Osteocyte (in vitro differentiated cells): ENCODE results near the gene MAP4K3. TPM values are rescaled to one million over a fixed set of nuclear protein-coding genes. Genes with fewer than 3 reads are reported as not detected.

Source experiments
- DNase-seq: peaks from one replicate; pipeline ENCODE4 v3.0.0; 2021; ENCODE audit warnings: mixed read lengths; ENCODE audit not compliant: unreplicated experiment; ENCODE audit errors: extremely low spot score
- H3K27ac Mint-ChIP-seq: one replicate; pipeline ENCODE4 v1.8.0; 2021; ENCODE audit warnings: mild to moderate bottlenecking, mixed read lengths; ENCODE audit not compliant: unreplicated experiment
- H3K27me3 Mint-ChIP-seq: one replicate; pipeline ENCODE4 v1.8.0; 2021; ENCODE audit warnings: mixed read lengths; ENCODE audit not compliant: unreplicated experiment
- H3K36me3 Mint-ChIP-seq: one replicate; pipeline ENCODE4 v1.8.0; 2021; ENCODE audit warnings: mixed read lengths; ENCODE audit not compliant: unreplicated experiment
- H3K4me1 Mint-ChIP-seq: one replicate; pipeline ENCODE4 v1.8.0; 2021; ENCODE audit warnings: mixed read lengths; ENCODE audit not compliant: unreplicated experiment
- H3K4me3 Mint-ChIP-seq: one replicate; pipeline ENCODE4 v1.8.0; 2021; ENCODE audit warnings: mild to moderate bottlenecking, moderate library complexity, mixed read lengths; ENCODE audit not compliant: unreplicated experiment
- H3K9me3 Mint-ChIP-seq: one replicate; pipeline ENCODE4 v1.8.0; 2021; ENCODE audit warnings: mixed read lengths; ENCODE audit not compliant: unreplicated experiment
- total RNA-seq: library from RNA; stranded (reverse); gene quantifications from 2 replicates; pipeline ENCODE4 v1.2.1, GENCODE V29; 2021
- TF ChIP-seq, protein P1 (sequence below): fragments of 200-600 bp; sonication (generic); IDR thresholded peaks from 2 replicates; pipeline ENCODE4 v1.5.0; 2021; ENCODE audit warnings: antibody characterized with exemption, mild to moderate bottlenecking, moderate library complexity

MAP4K3 gene
- total RNA-seq, 1 donor from 2014 or later = 35.0 TPM

DNA sequence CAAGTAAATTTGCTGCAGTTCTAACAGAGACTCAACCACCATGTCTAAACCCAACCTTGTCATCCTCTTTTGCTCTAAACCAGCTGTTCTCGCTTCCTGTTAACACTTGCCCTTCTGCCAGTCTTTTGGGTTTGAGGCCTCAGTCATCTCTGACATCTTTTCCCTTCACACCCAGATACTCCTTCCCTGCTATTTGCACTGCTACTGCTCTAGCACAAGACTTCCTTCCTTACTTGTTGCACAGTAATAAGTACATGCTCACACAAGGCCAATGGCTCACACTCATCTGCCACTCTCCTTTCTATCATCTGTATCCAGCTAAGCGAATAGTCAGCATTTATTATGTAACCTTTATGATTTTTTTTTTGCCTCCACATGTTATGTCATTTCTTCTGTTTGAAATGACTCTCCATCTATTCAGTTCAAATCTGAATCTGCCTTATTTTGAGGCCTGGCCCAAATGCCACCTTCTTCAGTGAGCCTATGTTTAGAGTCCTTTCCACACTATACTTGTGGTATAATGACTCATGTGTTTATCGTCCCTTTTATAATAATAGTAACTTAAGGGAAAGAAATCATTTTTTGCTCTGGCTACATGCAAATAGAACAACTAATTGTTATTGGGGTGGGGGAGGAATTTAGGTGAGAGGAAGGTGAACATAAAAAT is 170.8 kb downstream of the MAP4K3 start:
- H3K4me1 Mint-ChIP-seq = peaks cover 5% of the 10 kb centered on the region
- H3K27ac Mint-ChIP-seq = no peak overlapping the region
- DNase-seq = no peak
- no peaks in the 10 kb centered on the region for H3K27me3 Mint-ChIP-seq
- TF ChIP-seq, protein P1, sequence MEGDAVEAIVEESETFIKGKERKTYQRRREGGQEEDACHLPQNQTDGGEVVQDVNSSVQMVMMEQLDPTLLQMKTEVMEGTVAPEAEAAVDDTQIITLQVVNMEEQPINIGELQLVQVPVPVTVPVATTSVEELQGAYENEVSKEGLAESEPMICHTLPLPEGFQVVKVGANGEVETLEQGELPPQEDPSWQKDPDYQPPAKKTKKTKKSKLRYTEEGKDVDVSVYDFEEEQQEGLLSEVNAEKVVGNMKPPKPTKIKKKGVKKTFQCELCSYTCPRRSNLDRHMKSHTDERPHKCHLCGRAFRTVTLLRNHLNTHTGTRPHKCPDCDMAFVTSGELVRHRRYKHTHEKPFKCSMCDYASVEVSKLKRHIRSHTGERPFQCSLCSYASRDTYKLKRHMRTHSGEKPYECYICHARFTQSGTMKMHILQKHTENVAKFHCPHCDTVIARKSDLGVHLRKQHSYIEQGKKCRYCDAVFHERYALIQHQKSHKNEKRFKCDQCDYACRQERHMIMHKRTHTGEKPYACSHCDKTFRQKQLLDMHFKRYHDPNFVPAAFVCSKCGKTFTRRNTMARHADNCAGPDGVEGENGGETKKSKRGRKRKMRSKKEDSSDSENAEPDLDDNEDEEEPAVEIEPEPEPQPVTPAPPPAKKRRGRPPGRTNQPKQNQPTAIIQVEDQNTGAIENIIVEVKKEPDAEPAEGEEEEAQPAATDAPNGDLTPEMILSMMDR = no peak
- H3K4me3 Mint-ChIP-seq = no peak overlapping the region
- H3K9me3 Mint-ChIP-seq = no peaks in the 10 kb centered on the region
- H3K36me3 Mint-ChIP-seq = peaks cover 27% of the 10 kb centered on the region

DNA sequence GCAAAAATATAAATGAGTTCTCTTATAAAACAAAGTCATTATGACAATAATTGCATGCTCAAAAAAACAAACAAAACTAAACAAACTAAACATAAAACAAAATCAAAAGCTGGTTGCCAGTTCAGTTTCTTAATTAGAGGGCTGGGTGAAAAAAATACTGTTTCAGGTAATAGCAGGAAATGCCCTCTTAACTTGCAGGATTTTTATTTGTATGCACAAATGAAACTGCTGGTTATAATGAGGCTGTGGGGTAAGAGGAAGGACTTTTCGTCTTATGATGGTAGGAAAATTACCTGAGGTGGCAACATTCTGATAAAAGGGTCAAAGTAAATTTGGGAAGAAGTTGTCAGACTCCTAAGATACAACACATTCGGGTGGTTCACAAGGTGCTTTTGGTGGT is 171.8 kb downstream of the MAP4K3 start:
- TF ChIP-seq, protein P1 = no peak
- Mint-ChIP-seq H3K27ac (no peak overlapping the region), H3K4me3 (no peak overlapping the region), H3K36me3 (peaks cover 33% of the 10 kb centered on the region), H3K4me1 (peaks cover 5% of the 10 kb centered on the region), H3K9me3 (no peaks in the 10 kb centered on the region), H3K27me3 (no peaks in the 10 kb centered on the region)
- no peak for DNase-seq

GRCh38 chr2:39264733-39265132 is 172.4 kb downstream of the MAP4K3 start:
- H3K4me1 Mint-ChIP-seq = peaks cover 5% of the 10 kb centered on the region
- no peaks in the 10 kb centered on the region for H3K9me3 Mint-ChIP-seq
- H3K4me3 Mint-ChIP-seq = no peak overlapping the region
- H3K36me3 Mint-ChIP-seq = peaks cover 33% of the 10 kb centered on the region
- no peaks in the 10 kb centered on the region for H3K27me3 Mint-ChIP-seq
- no peak overlapping the region for H3K27ac Mint-ChIP-seq
- DNase-seq = no peak
- TF ChIP-seq, protein P1 = no peak

DNA sequence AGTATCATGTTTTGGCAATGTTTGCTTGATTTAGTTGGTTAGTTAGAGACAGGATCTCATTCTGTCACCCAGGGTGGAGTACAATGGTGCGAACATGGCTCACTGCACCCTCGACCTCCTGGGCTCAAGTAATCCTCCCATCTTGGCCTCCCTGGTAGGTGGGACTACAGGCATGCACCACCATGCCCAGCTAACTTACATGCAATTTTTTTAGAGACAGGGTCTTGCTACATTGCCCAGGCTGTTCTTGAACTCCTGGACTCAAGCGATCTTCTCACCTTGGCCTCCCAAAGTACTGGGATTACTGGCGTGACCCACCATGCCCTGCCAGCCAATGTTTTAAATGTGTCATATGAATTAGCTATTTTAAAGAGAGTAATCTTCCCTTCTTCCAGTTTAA is 177.0 kb downstream of the MAP4K3 start:
- no peak overlapping the region for H3K27ac Mint-ChIP-seq
- H3K4me3 Mint-ChIP-seq = no peak overlapping the region
- H3K36me3 Mint-ChIP-seq = peaks cover 38% of the 10 kb centered on the region

GRCh38 chr2:39256040-39256439 is 181.0 kb downstream of the MAP4K3 start:
- Mint-ChIP-seq H3K4me1 (no peaks in the 10 kb centered on the region), H3K9me3 (peaks cover 5% of the 10 kb centered on the region), H3K27ac (no peak overlapping the region), H3K4me3 (no peak overlapping the region), H3K36me3 (peaks cover 41% of the 10 kb centered on the region), H3K27me3 (no peaks in the 10 kb centered on the region)
- TF ChIP-seq, protein P1 = no peak
- DNase-seq = no peak

More for the DNA sequence above, 177.0 kb downstream of the MAP4K3 start:
- Mint-ChIP-seq H3K9me3 (peaks cover 5% of the 10 kb centered on the region), H3K4me1 (no peaks in the 10 kb centered on the region), H3K27me3 (no peaks in the 10 kb centered on the region)
- DNase-seq = no peak
- TF ChIP-seq, protein P1 = no peak
